OCI-LY7 (cell line): ENCODE data around the gene FAM193B.

Source experiments
- CTCF ChIP-seq: fragments of 200-600 bp; sonication (generic); conservative IDR thresholded peaks from 2 replicates; pipeline ENCODE4 v1.5.1; 2014; ENCODE audit warnings: mild to moderate bottlenecking, antibody characterized with exemption, low read length, moderate library complexity, mixed read lengths
- EZH2phosphoT487 ChIP-seq: fragments of 200-600 bp; sonication (generic); IDR thresholded peaks from 2 replicates; pipeline ENCODE4 v1.6.1; 2018; ENCODE audit warnings: low read depth, borderline replicate concordance, mild to moderate bottlenecking, mixed run types, antibody characterized with exemption, low read length, moderate library complexity, mixed read lengths

- TF ChIP-seq CTCF (no peak), EZH2phosphoT487 (no peak)
Measured at GRCh38 chr5:177547736-177548135, 6.6 kb downstream of the FAM193B start.
